HEK293 (cell line): ENCODE data around the gene GOLT1B.

Source experiments
- BCL6B ChIP-seq: fragments of 450-650 bp; formaldehyde crosslinking; IDR thresholded peaks from 2 replicates; pipeline ENCODE4 v1.5.1; 2017; ENCODE audit warnings: missing biosample characterization, missing genetic modification characterization
- HOXD13 ChIP-seq: sonication (generic); formaldehyde crosslinking; IDR thresholded peaks from 2 replicates; pipeline ENCODE4 v1.8.0; 2022; ENCODE audit warnings: missing genetic modification reagents, borderline replicate concordance
- IKZF3 ChIP-seq: fragments of 450-650 bp; IDR thresholded peaks from 2 replicates; pipeline ENCODE4 v1.5.0; 2018; ENCODE audit warnings: missing biosample characterization, mild to moderate bottlenecking, missing genetic modification characterization, moderate library complexity
- SP2 ChIP-seq: fragments of 450-650 bp; formaldehyde crosslinking; IDR thresholded peaks from 2 replicates; pipeline ENCODE4 v1.5.1; 2016; ENCODE audit warnings: missing biosample characterization, missing genetic modification characterization
- ZBTB1 ChIP-seq: fragments of 450-650 bp; formaldehyde crosslinking; IDR thresholded peaks from 2 replicates; pipeline ENCODE4 v1.5.1; 2016; ENCODE audit warnings: missing biosample characterization, missing genetic modification characterization
- ZFP41 ChIP-seq: fragments of 450-650 bp; formaldehyde crosslinking; IDR thresholded peaks from 2 replicates; pipeline ENCODE4 v1.5.1; 2016; ENCODE audit warnings: missing biosample characterization, missing genetic modification characterization, borderline replicate concordance
- ZNF157 ChIP-seq: fragments of 450-650 bp; formaldehyde crosslinking; IDR thresholded peaks from 2 replicates; pipeline ENCODE4 v1.5.1; 2016; ENCODE audit warnings: missing biosample characterization, missing genetic modification characterization
- ZNF214 ChIP-seq: fragments of 450-650 bp; formaldehyde crosslinking; IDR thresholded peaks from 2 replicates; pipeline ENCODE4 v1.5.1; 2017; ENCODE audit warnings: missing biosample characterization, mild to moderate bottlenecking, missing genetic modification characterization, borderline replicate concordance
- ZNF26 ChIP-seq: fragments of 450-650 bp; formaldehyde crosslinking; IDR thresholded peaks from 2 replicates; pipeline ENCODE4 v1.5.1; 2016; ENCODE audit warnings: missing biosample characterization, missing genetic modification characterization
- ZNF350 ChIP-seq: fragments of 450-650 bp; formaldehyde crosslinking; IDR thresholded peaks from 2 replicates; pipeline ENCODE4 v1.5.0; 2017; ENCODE audit warnings: missing biosample characterization, mild to moderate bottlenecking, missing genetic modification characterization
- ZNF362 ChIP-seq: fragments of 450-650 bp; formaldehyde crosslinking; IDR thresholded peaks from 2 replicates; pipeline ENCODE4 v1.5.1; 2016; ENCODE audit warnings: missing biosample characterization, missing genetic modification characterization
- ZNF510 ChIP-seq: fragments of 450-650 bp; formaldehyde crosslinking; IDR thresholded peaks from 2 replicates; pipeline ENCODE4 v1.5.1; 2018; ENCODE audit warnings: mild to moderate bottlenecking, missing genetic modification characterization, missing biosample characterization; ENCODE audit not compliant: insufficient replicate concordance
- ZNF513 ChIP-seq: fragments of 450-650 bp; IDR thresholded peaks from 2 replicates; pipeline ENCODE4 v1.5.1; 2018; ENCODE audit warnings: missing biosample characterization, missing genetic modification characterization
- ZNF521 ChIP-seq: fragments of 450-650 bp; formaldehyde crosslinking; IDR thresholded peaks from 2 replicates; pipeline ENCODE4 v1.5.1; 2017; ENCODE audit warnings: missing biosample characterization, mild to moderate bottlenecking, missing genetic modification characterization
- ZNF555 ChIP-seq: fragments of 450-650 bp; formaldehyde crosslinking; conservative IDR thresholded peaks from 2 replicates; pipeline ENCODE4 v1.5.1; 2017; ENCODE audit warnings: missing biosample characterization, mild to moderate bottlenecking, missing genetic modification characterization, inconsistent platforms
- ZNF600 ChIP-seq: fragments of 450-650 bp; formaldehyde crosslinking; IDR thresholded peaks from 2 replicates; pipeline ENCODE4 v1.5.1; 2016; ENCODE audit warnings: missing biosample characterization, missing genetic modification characterization
- ZNF621 ChIP-seq: fragments of 450-650 bp; formaldehyde crosslinking; IDR thresholded peaks from 2 replicates; pipeline ENCODE4 v1.5.1; 2017; ENCODE audit warnings: missing biosample characterization, missing genetic modification characterization
- ZNF629 ChIP-seq: fragments of 450-650 bp; formaldehyde crosslinking; IDR thresholded peaks from 2 replicates; pipeline ENCODE4 v1.5.1; 2017; ENCODE audit warnings: missing biosample characterization, missing genetic modification characterization
- ZNF707 ChIP-seq: fragments of 450-650 bp; formaldehyde crosslinking; IDR thresholded peaks from 2 replicates; pipeline ENCODE4 v1.5.1; 2016; ENCODE audit warnings: missing biosample characterization, missing genetic modification characterization
- ZNF792 ChIP-seq: fragments of 450-650 bp; formaldehyde crosslinking; IDR thresholded peaks from 2 replicates; pipeline ENCODE4 v1.5.1; 2016; ENCODE audit warnings: missing biosample characterization, missing genetic modification characterization
- ZSCAN18 ChIP-seq: fragments of 450-650 bp; formaldehyde crosslinking; IDR thresholded peaks from 2 replicates; pipeline ENCODE4 v1.5.1; 2016; ENCODE audit warnings: missing biosample characterization, missing genetic modification characterization
- TF ChIP-seq, protein P1 (sequence below): sonication (generic); formaldehyde crosslinking; IDR thresholded peaks from 2 replicates; pipeline ENCODE4 v1.8.1; 2022; ENCODE audit warnings: mild to moderate bottlenecking, moderate library complexity, missing genetic modification reagents
- TF ChIP-seq, protein P2 (sequence below): fragments of 450-650 bp; formaldehyde crosslinking; IDR thresholded peaks from 2 replicates; pipeline ENCODE4 v1.5.1; 2017; ENCODE audit warnings: missing biosample characterization, missing genetic modification characterization
- TF ChIP-seq, protein P3 (sequence below): fragments of 450-650 bp; formaldehyde crosslinking; IDR thresholded peaks from 2 replicates; pipeline ENCODE4 v1.5.1; 2016; ENCODE audit warnings: missing biosample characterization, missing genetic modification characterization
- TF ChIP-seq, protein P4 (sequence below): fragments of 450-650 bp; formaldehyde crosslinking; IDR thresholded peaks from 2 replicates; pipeline ENCODE4 v1.5.1; 2017; ENCODE audit warnings: missing biosample characterization, missing genetic modification characterization

The GOLT1B gene

DNA sequence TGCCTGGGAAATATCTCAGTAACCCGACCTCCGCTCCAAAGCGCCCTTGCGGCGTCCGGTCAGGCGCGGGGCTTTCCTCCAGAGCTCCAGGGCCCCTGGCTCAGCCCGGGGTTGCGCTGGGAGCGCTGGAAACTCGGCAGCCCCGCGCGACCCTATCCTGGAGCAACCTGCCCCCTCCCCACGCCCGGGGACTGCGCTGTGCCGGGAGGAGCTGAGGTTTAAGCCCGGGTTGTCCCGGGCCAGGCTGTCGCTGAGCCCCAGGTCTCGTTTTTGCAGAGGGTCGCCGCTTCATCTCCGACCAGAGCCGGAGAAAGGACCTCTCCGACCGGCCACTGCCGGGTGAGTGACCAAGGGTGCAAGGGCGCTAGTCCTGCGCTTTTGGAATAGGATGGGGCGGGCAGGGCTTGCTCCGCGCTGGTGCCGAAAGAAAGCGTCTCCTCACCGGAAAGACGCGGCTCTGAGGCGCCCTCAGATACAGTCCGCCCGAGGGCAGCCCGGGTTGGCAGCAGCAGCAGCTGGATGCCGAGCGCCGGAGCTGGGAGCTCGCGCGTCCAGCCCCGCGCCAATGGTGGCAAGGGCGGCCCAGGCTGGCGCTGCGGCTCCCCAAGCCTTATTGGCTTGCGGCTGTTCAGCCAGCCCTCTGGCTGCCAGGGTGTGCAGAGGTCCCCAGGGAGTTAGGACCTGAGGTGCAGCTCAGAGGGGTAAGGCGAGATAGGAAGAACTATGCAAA, 26.0 kb downstream of the GOLT1B start (continued):
- TF ChIP-seq, protein P1, sequence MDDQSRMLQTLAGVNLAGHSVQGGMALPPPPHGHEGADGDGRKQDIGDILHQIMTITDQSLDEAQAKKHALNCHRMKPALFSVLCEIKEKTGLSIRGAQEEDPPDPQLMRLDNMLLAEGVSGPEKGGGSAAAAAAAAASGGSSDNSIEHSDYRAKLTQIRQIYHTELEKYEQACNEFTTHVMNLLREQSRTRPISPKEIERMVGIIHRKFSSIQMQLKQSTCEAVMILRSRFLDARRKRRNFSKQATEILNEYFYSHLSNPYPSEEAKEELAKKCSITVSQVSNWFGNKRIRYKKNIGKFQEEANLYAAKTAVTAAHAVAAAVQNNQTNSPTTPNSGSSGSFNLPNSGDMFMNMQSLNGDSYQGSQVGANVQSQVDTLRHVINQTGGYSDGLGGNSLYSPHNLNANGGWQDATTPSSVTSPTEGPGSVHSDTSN (CRISPR knock-in tag): no peak
- TF ChIP-seq ZNF513 (tag by site-specific recombination) (no peak), BCL6B (no peak), ZNF510 (tag by site-specific recombination) (no peak), ZNF600 (tag by site-specific recombination) (peak; percentile 84), IKZF3 (no peak), ZFP41 (tag by site-specific recombination) (no peak), HOXD13 (CRISPR knock-in tag) (no peak), ZNF629 (tag by site-specific recombination) (no peak), ZSCAN18 (tag by site-specific recombination) (no peak), ZNF621 (tag by site-specific recombination) (no peak), ZNF792 (tag by site-specific recombination) (no peak), SP2 (tag by site-specific recombination) (peak; percentile 78), ZBTB1 (tag by site-specific recombination) (no peak), ZNF214 (tag by site-specific recombination) (no peak), ZNF707 (tag by site-specific recombination) (no peak), ZNF350 (tag by site-specific recombination) (no peak), ZNF362 (tag by site-specific recombination) (no peak), ZNF555 (tag by site-specific recombination) (no peak), ZNF157 (tag by site-specific recombination) (no peak), ZNF26 (tag by site-specific recombination) (no peak), ZNF521 (tag by site-specific recombination) (no peak)
- TF ChIP-seq, protein P2, sequence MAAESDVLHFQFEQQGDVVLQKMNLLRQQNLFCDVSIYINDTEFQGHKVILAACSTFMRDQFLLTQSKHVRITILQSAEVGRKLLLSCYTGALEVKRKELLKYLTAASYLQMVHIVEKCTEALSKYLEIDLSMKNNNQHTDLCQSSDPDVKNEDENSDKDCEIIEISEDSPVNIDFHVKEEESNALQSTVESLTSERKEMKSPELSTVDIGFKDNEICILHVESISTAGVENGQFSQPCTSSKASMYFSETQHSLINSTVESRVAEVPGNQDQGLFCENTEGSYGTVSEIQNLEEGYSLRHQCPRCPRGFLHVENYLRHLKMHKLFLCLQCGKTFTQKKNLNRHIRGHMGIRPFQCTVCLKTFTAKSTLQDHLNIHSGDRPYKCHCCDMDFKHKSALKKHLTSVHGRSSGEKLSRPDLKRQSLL: peak; percentile 31; the same call in 1 of the 2 replicates
- TF ChIP-seq, protein P3, sequence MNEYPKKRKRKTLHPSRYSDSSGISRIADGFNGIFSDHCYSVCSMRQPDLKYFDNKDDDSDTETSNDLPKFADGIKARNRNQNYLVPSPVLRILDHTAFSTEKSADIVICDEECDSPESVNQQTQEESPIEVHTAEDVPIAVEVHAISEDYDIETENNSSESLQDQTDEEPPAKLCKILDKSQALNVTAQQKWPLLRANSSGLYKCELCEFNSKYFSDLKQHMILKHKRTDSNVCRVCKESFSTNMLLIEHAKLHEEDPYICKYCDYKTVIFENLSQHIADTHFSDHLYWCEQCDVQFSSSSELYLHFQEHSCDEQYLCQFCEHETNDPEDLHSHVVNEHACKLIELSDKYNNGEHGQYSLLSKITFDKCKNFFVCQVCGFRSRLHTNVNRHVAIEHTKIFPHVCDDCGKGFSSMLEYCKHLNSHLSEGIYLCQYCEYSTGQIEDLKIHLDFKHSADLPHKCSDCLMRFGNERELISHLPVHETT (tag by site-specific recombination): no peak
- TF ChIP-seq, protein P4, sequence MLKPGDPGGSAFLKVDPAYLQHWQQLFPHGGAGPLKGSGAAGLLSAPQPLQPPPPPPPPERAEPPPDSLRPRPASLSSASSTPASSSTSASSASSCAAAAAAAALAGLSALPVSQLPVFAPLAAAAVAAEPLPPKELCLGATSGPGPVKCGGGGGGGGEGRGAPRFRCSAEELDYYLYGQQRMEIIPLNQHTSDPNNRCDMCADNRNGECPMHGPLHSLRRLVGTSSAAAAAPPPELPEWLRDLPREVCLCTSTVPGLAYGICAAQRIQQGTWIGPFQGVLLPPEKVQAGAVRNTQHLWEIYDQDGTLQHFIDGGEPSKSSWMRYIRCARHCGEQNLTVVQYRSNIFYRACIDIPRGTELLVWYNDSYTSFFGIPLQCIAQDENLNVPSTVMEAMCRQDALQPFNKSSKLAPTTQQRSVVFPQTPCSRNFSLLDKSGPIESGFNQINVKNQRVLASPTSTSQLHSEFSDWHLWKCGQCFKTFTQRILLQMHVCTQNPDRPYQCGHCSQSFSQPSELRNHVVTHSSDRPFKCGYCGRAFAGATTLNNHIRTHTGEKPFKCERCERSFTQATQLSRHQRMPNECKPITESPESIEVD: no peak
